Naive thymus-derived CD4-positive, alpha-beta T cell (primary cell): ENCODE measurements around the gene ROR2. TPM values are rescaled to one million over a fixed set of nuclear protein-coding genes. Genes with fewer than 3 reads are reported as not detected.

ENCODE experiments used
- ATAC-seq: fragments of 150-1000 bp; cut with Tn5 transposase; 2 replicates; pipeline ENCODE4 v1.10.0; 2021; ENCODE audit warnings: mild to moderate bottlenecking, moderate library complexity
- CTCF ChIA-PET: fragments of 350-600 bp; sonication (Branson Sonifier 250); formaldehyde crosslinking; loops from one replicate; lab custom pipeline; 2021; ENCODE audit warnings: antibody characterized with exemption; lab: Charles Lee
- POLR2A ChIA-PET: fragments of 350-600 bp; sonication (Branson Sonifier 250); formaldehyde crosslinking; loops from one replicate; lab custom pipeline; 2021; ENCODE audit warnings: antibody characterized with exemption, inconsistent platforms; lab: Charles Lee
- DNase-seq, 9 donors: peaks; one replicate each; pipeline versions ENCODE4 v3.0.0 to v3.0.0-alpha.2; 2020 to 2022; ENCODE audit warnings: mixed read lengths in 1 of 9
- H3K27ac ChIP-seq: one replicate; pipeline ENCODE4 v1.7.0; 2013; ENCODE audit warnings: mild to moderate bottlenecking, low read depth, low read length, moderate library complexity
- H3K27me3 ChIP-seq, 2 donors: one replicate each; pipeline ENCODE4 v1.7.0; 2013; ENCODE audit warnings: low read length in 2 of 2, mild to moderate bottlenecking in 2 of 2, moderate library complexity in 2 of 2; ENCODE audit not compliant: control insufficient read depth in 2 of 2, insufficient read depth in 2 of 2
- H3K36me3 ChIP-seq, 3 experiments: 1 replicate in 2 of 3; 2 replicates in 1 of 3; pipeline ENCODE4 v1.7.0; 2013; ENCODE audit warnings: low read length in 3 of 3, mild to moderate bottlenecking in 3 of 3, moderate library complexity in 1 of 3; ENCODE audit not compliant: insufficient read depth in 3 of 3, control insufficient read depth in 2 of 3
- H3K4me1 ChIP-seq, 2 donors: one replicate each; pipeline ENCODE4 v1.7.0; 2013; ENCODE audit warnings: low read length in 2 of 2, mild to moderate bottlenecking in 2 of 2, moderate library complexity in 1 of 2; ENCODE audit not compliant: control insufficient read depth in 2 of 2, insufficient read depth in 2 of 2
- H3K4me3 ChIP-seq: 2 replicates; pipeline ENCODE4 v1.7.0; 2013; ENCODE audit warnings: mild to moderate bottlenecking, low read length
- H3K9me3 ChIP-seq, 3 experiments: 1 replicate in 2 of 3; 2 replicates in 1 of 3; pipeline ENCODE4 v1.7.0; 2013; ENCODE audit warnings: low read length in 3 of 3; ENCODE audit not compliant: control insufficient read depth in 2 of 3
- H3K27ac Mint-ChIP-seq, 9 donors: one replicate each; pipeline ENCODE4 v1.8.0; 2020 to 2022; ENCODE audit warnings: mixed read lengths in 9 of 9, mild to moderate bottlenecking in 8 of 9, moderate library complexity in 5 of 9, inconsistent platforms in 2 of 9
- H3K27me3 Mint-ChIP-seq, 5 donors: one replicate each; pipeline ENCODE4 v1.8.0; 2021 to 2022; ENCODE audit warnings: mixed read lengths in 5 of 5, mild to moderate bottlenecking in 1 of 5
- H3K36me3 Mint-ChIP-seq, 5 donors: one replicate each; pipeline ENCODE4 v1.8.0; 2020 to 2022; ENCODE audit warnings: mixed read lengths in 5 of 5, mild to moderate bottlenecking in 3 of 5, inconsistent platforms in 1 of 5
- H3K4me1 Mint-ChIP-seq, 7 donors: one replicate each; pipeline ENCODE4 v1.8.0; 2020 to 2022; ENCODE audit warnings: mixed read lengths in 7 of 7, mild to moderate bottlenecking in 3 of 7, inconsistent platforms in 1 of 7
- H3K4me3 Mint-ChIP-seq, 10 donors: one replicate each; pipeline ENCODE4 v1.8.0; 2020 to 2022; ENCODE audit warnings: mild to moderate bottlenecking in 10 of 10, mixed read lengths in 10 of 10, moderate library complexity in 6 of 10, inconsistent platforms in 2 of 10
- H3K9me3 Mint-ChIP-seq, 11 donors: one replicate each; pipeline ENCODE4 v1.8.0; 2020 to 2022; ENCODE audit warnings: mixed read lengths in 11 of 11, mild to moderate bottlenecking in 4 of 11, inconsistent platforms in 1 of 11, moderate library complexity in 1 of 11
- intact Hi-C, 2 donors: fragments of 100-400 bp; cut with micrococcal nuclease; formaldehyde crosslinking; loops; one replicate each; pipeline ENCODE4 v1.15.1; 2023
- polyA plus RNA-seq, 2 donors: library from polyadenylated mRNA; unstranded; fragments of 300-500 nt; fragmentation: Illumina TruSeq; gene quantifications; one replicate each; pipeline ENCODE4 v1.2.3, GENCODE V29; 2021
- total RNA-seq, 6 experiments: library from RNA in 5 of 6; stranded (reverse) in 5 of 6; gene quantifications; 1 replicate in 5 of 6; 2 replicates in 1 of 6; pipeline ENCODE4 v1.2.3 and lab custom pipeline; 2021 to 2026

ROR2 gene
- total and polyA plus RNA-seq, 7 experiments from 2014 or later, result 0.48 to 2.1 TPM; not detected in 5

- Histone ChIP-seq H3K4me3 (no peak overlapping the region), H3K4me1 (no peaks in the 10 kb centered on the region), H3K27ac (no peak overlapping the region), H3K36me3 (no peaks in the 10 kb centered on the region), H3K27me3 (no peaks in the 10 kb centered on the region), H3K9me3 (no peaks in the 10 kb centered on the region)
- Mint-ChIP-seq H3K36me3 (no peaks in the 10 kb centered on the region), H3K27ac (no peak overlapping the region), H3K4me3 (no peak overlapping the region), H3K4me1 (peaks cover 9 to 28% (median 18%) of the 10 kb centered on the region in 7 donors), H3K27me3 (peaks cover 5 to 26% (median 13%) of the 10 kb centered on the region in 5 donors), H3K9me3 (no peaks in the 10 kb centered on the region)
- ATAC-seq, result no peak
- DNase-seq, result no peak
- CTCF ChIA-PET, result no interaction called here
- POLR2A ChIA-PET, result no interaction called here
- intact Hi-C loops, result no loop called here
Measured at GRCh38 chr9:91848146-91848545, 101.9 kb downstream of the ROR2 start.

- CTCF ChIA-PET, result no interaction called here
- intact Hi-C loops, result no loop called here
- H3K27me3 Mint-ChIP-seq, result peaks cover 5 to 26% (median 14%) of the 10 kb centered on the region in 5 donors
Measured at GRCh38 chr9:91847581-91848091, 102.4 kb downstream of the ROR2 start.

GRCh38 chr9:91845879-91846278 lies 104.1 kb downstream of the ROR2 start:
- DNase-seq (no peak), ATAC-seq (no peak)
- peaks cover 10 to 28% (median 18%) of the 10 kb centered on the region in 7 donors for H3K4me1 Mint-ChIP-seq
- no peaks in the 10 kb centered on the region for H3K36me3 Mint-ChIP-seq
- Histone ChIP-seq H3K4me1 (no peaks in the 10 kb centered on the region), H3K4me3 (no peak overlapping the region), H3K9me3 (no peaks in the 10 kb centered on the region), H3K27me3 (no peaks in the 10 kb centered on the region), H3K27ac (no peak overlapping the region), H3K36me3 (no peaks in the 10 kb centered on the region)
- POLR2A ChIA-PET, result no interaction called here
- CTCF ChIA-PET, result no interaction called here
- no peaks in the 10 kb centered on the region for H3K9me3 Mint-ChIP-seq
- peaks cover 15 to 30% (median 26%) of the 10 kb centered on the region in 5 donors for H3K27me3 Mint-ChIP-seq
- intact Hi-C loops, result no loop called here
- H3K4me3 Mint-ChIP-seq, result no peak overlapping the region
- no peak overlapping the region for H3K27ac Mint-ChIP-seq

More at GRCh38 chr9:91847581-91848091, 102.4 kb downstream of the ROR2 start:
- no peak overlapping the region for H3K4me3 ChIP-seq
- ATAC-seq, result no peak
- Mint-ChIP-seq H3K4me1 (peaks cover 10 to 28% (median 18%) of the 10 kb centered on the region in 7 donors), H3K9me3 (no peaks in the 10 kb centered on the region), H3K4me3 (peak overlapping the region in 2 of 10 donors; percentile 4 to 16), H3K27ac (peak overlapping the region in 2 of 9 donors; percentile 2 to 29), H3K36me3 (no peaks in the 10 kb centered on the region)
- no peaks in the 10 kb centered on the region for H3K27me3 ChIP-seq
- no peaks in the 10 kb centered on the region for H3K4me1 ChIP-seq
- DNase-seq, result peak in 3 of 9 donors; percentile 1 to 20 (median 3)
- no peak overlapping the region for H3K27ac ChIP-seq
- POLR2A ChIA-PET, result no interaction called here
- no peaks in the 10 kb centered on the region for H3K9me3 ChIP-seq
- H3K36me3 ChIP-seq, result no peaks in the 10 kb centered on the region

GRCh38 chr9:91844701-91845291 lies 105.2 kb downstream of the ROR2 start:
- Histone ChIP-seq H3K36me3 (no peaks in the 10 kb centered on the region), H3K9me3 (no peaks in the 10 kb centered on the region), H3K27ac (no peak overlapping the region), H3K4me3 (no peak overlapping the region), H3K27me3 (no peaks in the 10 kb centered on the region), H3K4me1 (no peaks in the 10 kb centered on the region)
- peaks cover 10 to 33% (median 18%) of the 10 kb centered on the region in 7 donors for H3K4me1 Mint-ChIP-seq
- H3K27ac Mint-ChIP-seq, result no peak overlapping the region
- POLR2A ChIA-PET, result no interaction called here
- H3K36me3 Mint-ChIP-seq, result no peaks in the 10 kb centered on the region
- no peak overlapping the region for H3K4me3 Mint-ChIP-seq
- DNase-seq, result no peak
- no peak for ATAC-seq
- intact Hi-C loops, result no loop called here
- no peaks in the 10 kb centered on the region for H3K9me3 Mint-ChIP-seq
- CTCF ChIA-PET, result no interaction called here
- peaks cover 24 to 40% (median 34%) of the 10 kb centered on the region in 5 donors for H3K27me3 Mint-ChIP-seq

- intact Hi-C loops, result no loop called here
- ATAC-seq, result no peak
Measured at GRCh38 chr9:91844190-91844589, 105.8 kb downstream of the ROR2 start.

GRCh38 chr9:91843623-91844148 lies 106.3 kb downstream of the ROR2 start:
- Mint-ChIP-seq H3K4me3 (peak overlapping the region in 4 of 10 donors; percentile 3 to 49 (median 17)), H3K36me3 (no peaks in the 10 kb centered on the region), H3K9me3 (peaks cover 0 to 2% (median 0%) of the 10 kb centered on the region in 11 donors), H3K4me1 (peaks cover 10 to 33% (median 18%) of the 10 kb centered on the region in 7 donors), H3K27me3 (peaks cover 18 to 47% (median 39%) of the 10 kb centered on the region in 5 donors), H3K27ac (no peak overlapping the region)
- Histone ChIP-seq H3K4me3 (no peak overlapping the region), H3K4me1 (no peaks in the 10 kb centered on the region), H3K27ac (no peak overlapping the region), H3K36me3 (no peaks in the 10 kb centered on the region), H3K9me3 (no peaks in the 10 kb centered on the region), H3K27me3 (no peaks in the 10 kb centered on the region)
- peak in 1 of 9 donors; percentile 19 for DNase-seq
- no peak for ATAC-seq
- ChIA-PET POLR2A (no interaction called here), CTCF (interaction anchor here (0.7 kb wide), 1 partner anchor 975 kb away, joined by 4 read pairs; no protein-coding TSS in a partner anchor)
- intact Hi-C loops, result no loop called here

More at GRCh38 chr9:91844190-91844589, 105.8 kb downstream of the ROR2 start:
- Histone ChIP-seq H3K27ac (no peak overlapping the region), H3K4me3 (no peak overlapping the region), H3K36me3 (no peaks in the 10 kb centered on the region), H3K9me3 (no peaks in the 10 kb centered on the region), H3K4me1 (no peaks in the 10 kb centered on the region), H3K27me3 (no peaks in the 10 kb centered on the region)
- H3K4me3 Mint-ChIP-seq, result peak overlapping the region in 5 of 10 donors; percentile 3 to 49 (median 17)
- H3K27ac Mint-ChIP-seq, result no peak overlapping the region
- DNase-seq, result peak in 1 of 9 donors; percentile 20
- POLR2A ChIA-PET, result no interaction called here
- H3K36me3 Mint-ChIP-seq, result no peaks in the 10 kb centered on the region
- peaks cover 18 to 45% (median 40%) of the 10 kb centered on the region in 5 donors for H3K27me3 Mint-ChIP-seq
- CTCF ChIA-PET, result interaction anchor here (0.7 kb wide), 1 partner anchor 975 kb away, joined by 4 read pairs; no protein-coding TSS in a partner anchor
- H3K9me3 Mint-ChIP-seq, result peaks cover 0 to under 1% (median 0%) of the 10 kb centered on the region in 11 donors
- peaks cover 10 to 33% (median 18%) of the 10 kb centered on the region in 7 donors for H3K4me1 Mint-ChIP-seq
